HG03175 (cell line): Measurements from ENCODE around the gene FAM219A.
A peak's percentile ranks its signal among the peaks of the same experiment; 100 is the strongest.

Experiments
- ATAC-seq: cut with Tn5 transposase; IDR thresholded peaks from one replicate; pipeline ENCODE4 v1.9.1; 2021; ENCODE audit warnings: mild to moderate bottlenecking, moderate library complexity; ENCODE audit not compliant: unreplicated experiment

FAM219A gene

GRCh38 chr9:34405719-34406118 is 52.7 kb downstream of the FAM219A start:
- no peak for ATAC-seq

GRCh38 chr9:34403554-34404380 is 54.6 kb downstream of the FAM219A start:
- no peak for ATAC-seq

GRCh38 chr9:34400686-34401602 is 57.4 kb downstream of the FAM219A start:
- ATAC-seq = no peak

GRCh38 chr9:34400275-34400674 is 58.1 kb downstream of the FAM219A start:
- no peak for ATAC-seq

GRCh38 chr9:34399729-34400128 is 58.6 kb downstream of the FAM219A start:
- ATAC-seq = no peak

- no peak for ATAC-seq
These were observed 59.5 kb downstream of the FAM219A start for GRCh38 chr9:34398875-34399274.

- no peak for ATAC-seq
These were observed 61.8 kb downstream of the FAM219A start for GRCh38 chr9:34396276-34397214.

- ATAC-seq = no peak
These were observed 65.9 kb downstream of the FAM219A start for GRCh38 chr9:34392511-34392910.

- ATAC-seq = no peak
These were observed 71.1 kb downstream of the FAM219A start for GRCh38 chr9:34387239-34387638.

- no peak for ATAC-seq
These were observed 71.7 kb downstream of the FAM219A start for GRCh38 chr9:34386656-34387055.

- no peak for ATAC-seq
These were observed 72.7 kb downstream of the FAM219A start for GRCh38 chr9:34385561-34386230.

- no peak for ATAC-seq
These were observed 73.8 kb downstream of the FAM219A start for GRCh38 chr9:34384368-34385165.

- no peak for ATAC-seq
These were observed 74.5 kb downstream of the FAM219A start for GRCh38 chr9:34383904-34384303.

GRCh38 chr9:34382879-34383278 is 75.5 kb downstream of the FAM219A start:
- no peak for ATAC-seq

GRCh38 chr9:34382054-34382453 is 76.3 kb downstream of the FAM219A start:
- no peak for ATAC-seq

- ATAC-seq = no peak
These were observed 77.0 kb downstream of the FAM219A start for GRCh38 chr9:34381323-34381722.

GRCh38 chr9:34380511-34381315 is 77.7 kb downstream of the FAM219A start:
- peak; percentile 36 for ATAC-seq

- ATAC-seq = no peak
These were observed 78.3 kb downstream of the FAM219A start for GRCh38 chr9:34380034-34380510.
